Measurements from ENCODE around the gene ZNF423.

GRCh38 chr16:49442805-49443204, 413.1 kb downstream of the ZNF423 start:
- TF ChIP-seq SUZ12 (IDR thresholded peaks at IDR 0.05; ENCODE audit: extremely low read depth, insufficient read depth, insufficient read length), result no peak
- no peak for TF ChIP-seq YY1 (IDR thresholded peaks at IDR 0.05; ENCODE audit: insufficient read depth, insufficient read length)
